B cell (primary cell): ENCODE results near the gene GPX8.

Experiments used
- CTCF ChIP-seq: fragments of 200-600 bp; IDR thresholded peaks from one replicate; pipeline ENCODE4 v1.8.0; 2022; ENCODE audit warnings: antibody characterized with exemption, mild to moderate bottlenecking
- EZH2 ChIP-seq: IDR thresholded peaks from 2 replicates; pipeline ENCODE4 v1.6.1; 2012; ENCODE audit warnings: borderline replicate concordance, low read depth, mild to moderate bottlenecking, moderate library complexity, low read length; ENCODE audit not compliant: insufficient read depth, poor library complexity, severe bottlenecking

- TF ChIP-seq CTCF (no peak), EZH2 (no peak)
Observed at GRCh38 chr5:55171471-55171870, 11.5 kb downstream of the GPX8 start.
